Cortex of kidney (tissue), 1 donor: ENCODE measurements around the gene ZCCHC2.

Source experiments
- DNase-seq: peaks from one replicate; lab custom pipeline; 2025; lab: John Stamatoyannopoulos, UW

The ZCCHC2 gene

GRCh38 chr18:62577765-62578164, 54.9 kb downstream of the ZCCHC2 start:
- no peak for DNase-seq

- no peak for DNase-seq
Measured at GRCh38 chr18:62578980-62579511, 56.2 kb downstream of the ZCCHC2 start.

GRCh38 chr18:62583376-62583775, 60.6 kb downstream of the ZCCHC2 start:
- DNase-seq, result no peak

GRCh38 chr18:62584241-62585120, 61.7 kb downstream of the ZCCHC2 start:
- DNase-seq, result no peak

GRCh38 chr18:62585274-62586150, 62.7 kb downstream of the ZCCHC2 start:
- DNase-seq, result no peak

- no peak for DNase-seq
Measured at GRCh38 chr18:62586151-62586774, 63.4 kb downstream of the ZCCHC2 start.

- DNase-seq, result no peak
Measured at GRCh38 chr18:62586781-62587487, 64.1 kb downstream of the ZCCHC2 start.

- DNase-seq, result no peak
Measured at GRCh38 chr18:62587689-62588088, 64.9 kb downstream of the ZCCHC2 start.

- no peak for DNase-seq
Measured at GRCh38 chr18:62588217-62588616, 65.4 kb downstream of the ZCCHC2 start.

- no peak for DNase-seq
Measured at GRCh38 chr18:62590799-62591590, 68.2 kb downstream of the ZCCHC2 start.

GRCh38 chr18:62596145-62597005, 73.5 kb downstream of the ZCCHC2 start:
- no peak for DNase-seq

- no peak for DNase-seq
Measured at GRCh38 chr18:62601871-62602270, 79.0 kb downstream of the ZCCHC2 start.

- no peak for DNase-seq
Measured at GRCh38 chr18:62602706-62603105, 79.9 kb downstream of the ZCCHC2 start.

GRCh38 chr18:62603211-62603610, 80.4 kb downstream of the ZCCHC2 start:
- no peak for DNase-seq

- DNase-seq, result no peak
Measured at GRCh38 chr18:62603979-62604378, 81.2 kb downstream of the ZCCHC2 start.

GRCh38 chr18:62605685-62606084, 82.9 kb downstream of the ZCCHC2 start:
- no peak for DNase-seq

GRCh38 chr18:62606106-62606505, 83.3 kb downstream of the ZCCHC2 start:
- DNase-seq, result no peak

- no peak for DNase-seq
Measured at GRCh38 chr18:62607302-62607701, 84.5 kb downstream of the ZCCHC2 start.

GRCh38 chr18:62607708-62608428, 85.0 kb downstream of the ZCCHC2 start:
- no peak for DNase-seq
